Skeletal muscle cell (primary cell): Measurements from ENCODE around the gene STARD3.

Experiments used
- DNase-seq: peaks from one replicate; pipeline ENCODE4 v3.0.0-alpha.2; 2010; ENCODE audit warnings: low read depth
- H3K4me3 ChIP-seq: 2 replicates; pipeline ENCODE4 v1.5.1; 2011; ENCODE audit warnings: low read depth, mild to moderate bottlenecking, control low read depth, low read length, moderate library complexity

STARD3 gene

GRCh38 chr17:39652587-39653315, 15.8 kb downstream of the STARD3 start:
- DNase-seq: no peak
- H3K4me3 ChIP-seq: no peak overlapping the region

- DNase-seq: no peak
- H3K4me3 ChIP-seq: no peak overlapping the region
Measured at GRCh38 chr17:39653316-39653661, 16.3 kb downstream of the STARD3 start.

GRCh38 chr17:39653662-39654331, 16.9 kb downstream of the STARD3 start:
- DNase-seq: no peak
- H3K4me3 ChIP-seq: no peak overlapping the region

GRCh38 chr17:39655105-39655504, 18.2 kb downstream of the STARD3 start:
- DNase-seq: no peak
- H3K4me3 ChIP-seq: no peak overlapping the region

- DNase-seq: no peak
- H3K4me3 ChIP-seq: no peak overlapping the region
Measured at GRCh38 chr17:39658346-39658745, 21.4 kb downstream of the STARD3 start.

- H3K4me3 ChIP-seq: no peak overlapping the region
Measured at GRCh38 chr17:39658760-39659159, 21.8 kb downstream of the STARD3 start.

GRCh38 chr17:39659279-39660010, 22.5 kb downstream of the STARD3 start:
- H3K4me3 ChIP-seq: no peak overlapping the region
- no peak for DNase-seq

More at GRCh38 chr17:39658760-39659159, 21.8 kb downstream of the STARD3 start:
- no peak for DNase-seq

GRCh38 chr17:39660011-39660360, 23.0 kb downstream of the STARD3 start:
- no peak overlapping the region for H3K4me3 ChIP-seq
- no peak for DNase-seq

- no peak overlapping the region for H3K4me3 ChIP-seq
- no peak for DNase-seq
Measured at GRCh38 chr17:39660397-39661385, 23.7 kb downstream of the STARD3 start.

- DNase-seq: no peak
- H3K4me3 ChIP-seq: no peak overlapping the region
Measured at GRCh38 chr17:39661744-39662541, 25.0 kb downstream of the STARD3 start.

- no peak for DNase-seq
- H3K4me3 ChIP-seq: no peak overlapping the region
Measured at GRCh38 chr17:39662551-39663339, 25.8 kb downstream of the STARD3 start.

GRCh38 chr17:39663340-39663687, 26.4 kb downstream of the STARD3 start:
- no peak overlapping the region for H3K4me3 ChIP-seq

GRCh38 chr17:39663688-39664580, 27.0 kb downstream of the STARD3 start:
- DNase-seq: no peak

More at GRCh38 chr17:39663340-39663687, 26.4 kb downstream of the STARD3 start:
- DNase-seq: no peak

GRCh38 chr17:39664581-39665561, 27.9 kb downstream of the STARD3 start, which contains the start of gene TCAP:
Gene TCAP (plus strand): TSS chr17:39665349. CDS start chr17:39665360, 11 bp downstream.
- H3K4me3 ChIP-seq: no peak within 1 kb of the TSS
- DNase-seq: no peak

More at GRCh38 chr17:39663688-39664580, 27.0 kb downstream of the STARD3 start:
- no peak overlapping the region for H3K4me3 ChIP-seq

- H3K4me3 ChIP-seq: no peak overlapping the region
- DNase-seq: no peak
Measured at GRCh38 chr17:39665642-39666224, 28.8 kb downstream of the STARD3 start.
